HepG2 (cell line): Measurements from ENCODE around the gene UTRN. TPM values are rescaled to one million over a fixed set of nuclear protein-coding genes. Genes with fewer than 3 reads are reported as not detected.

Source experiments
- ATF3 ChIP-seq: sonication (generic); formaldehyde crosslinking; IDR thresholded peaks from 2 replicates; pipeline ENCODE4 v1.4.0; 2020; ENCODE audit warnings: missing genetic modification reagents
- CBX5 ChIP-seq: sonication (generic); formaldehyde crosslinking; IDR thresholded peaks from 2 replicates; pipeline ENCODE4 v1.4.0; 2020; ENCODE audit warnings: missing genetic modification reagents, borderline replicate concordance
- CEBPG ChIP-seq: IDR thresholded peaks from 2 replicates; pipeline ENCODE4 v1.6.1; 2016
- DBP ChIP-seq: sonication (generic); formaldehyde crosslinking; IDR thresholded peaks from 2 replicates; pipeline ENCODE4 v1.4.0; 2020; ENCODE audit warnings: missing genetic modification reagents; ENCODE audit errors: not compliant biosample characterization
- GLI4 ChIP-seq: sonication (generic); formaldehyde crosslinking; IDR thresholded peaks from 2 replicates; pipeline ENCODE4 v1.5.1; 2020; ENCODE audit warnings: missing genetic modification reagents, mild to moderate bottlenecking, moderate library complexity, borderline replicate concordance
- HNRNPL ChIP-seq: fragments of 200-400 bp; formaldehyde crosslinking; IDR thresholded peaks from 2 replicates; pipeline ENCODE4 v1.6.1; 2017; ENCODE audit warnings: mild to moderate bottlenecking, low read depth, low read length
- HOMEZ ChIP-seq: IDR thresholded peaks from 2 replicates; pipeline ENCODE4 v1.6.1; 2016; ENCODE audit warnings: low read depth
- KDM3A ChIP-seq: IDR thresholded peaks from 2 replicates; pipeline ENCODE4 v1.6.1; 2018; ENCODE audit warnings: low read depth, missing compliant biosample characterization
- MAZ ChIP-seq, 2 experiments: sonication (generic) in 1 of 2; formaldehyde crosslinking in 1 of 2; IDR thresholded peaks; 2 replicates each; pipeline versions ENCODE4 v1.5.0 to v1.6.1; 2012 to 2020; ENCODE audit warnings: low read depth in 2 of 2, mild to moderate bottlenecking in 2 of 2, borderline replicate concordance in 1 of 2, improper control_type of control experiment in 1 of 2, low read length in 1 of 2, missing genetic modification reagents in 1 of 2, moderate library complexity in 1 of 2
- NFYB ChIP-seq: sonication (generic); formaldehyde crosslinking; IDR thresholded peaks from 2 replicates; pipeline ENCODE4 v1.4.0; 2020; ENCODE audit warnings: missing genetic modification reagents
- PITX1 ChIP-seq: sonication (generic); formaldehyde crosslinking; IDR thresholded peaks from 2 replicates; pipeline ENCODE4 v1.5.1; 2020; ENCODE audit warnings: mild to moderate bottlenecking, missing genetic modification reagents
- SIN3B ChIP-seq: fragments of 150-350 bp; IDR thresholded peaks from 2 replicates; pipeline ENCODE4 v1.6.1; 2014; ENCODE audit warnings: low read length
- THAP8 ChIP-seq: sonication (generic); formaldehyde crosslinking; IDR thresholded peaks from 2 replicates; pipeline ENCODE4 v1.5.1; 2020; ENCODE audit warnings: missing genetic modification reagents, mild to moderate bottlenecking, borderline replicate concordance
- USF2 ChIP-seq, 2 experiments: sonication (generic) in 1 of 2; formaldehyde crosslinking in 1 of 2; IDR thresholded peaks; 2 replicates each; pipeline versions ENCODE4 v1.5.1 to v1.6.1; 2011 to 2020; ENCODE audit warnings: borderline replicate concordance in 1 of 2, low read depth in 1 of 2, low read length in 1 of 2, mild to moderate bottlenecking in 1 of 2, missing genetic modification reagents in 1 of 2, moderate library complexity in 1 of 2
- ZBTB38 ChIP-seq: sonication (generic); formaldehyde crosslinking; IDR thresholded peaks from 2 replicates; pipeline ENCODE4 v1.5.1; 2020; ENCODE audit warnings: mild to moderate bottlenecking, missing genetic modification reagents
- ZMYM4 ChIP-seq: sonication (generic); formaldehyde crosslinking; IDR thresholded peaks from 2 replicates; pipeline ENCODE4 v1.8.1; 2023; ENCODE audit warnings: mild to moderate bottlenecking, missing genetic modification reagents
- ZNF10 ChIP-seq: sonication (generic); formaldehyde crosslinking; IDR thresholded peaks from 2 replicates; pipeline ENCODE4 v1.4.0; 2020; ENCODE audit warnings: mild to moderate bottlenecking, low read depth, missing genetic modification reagents, borderline replicate concordance
- ZNF101 ChIP-seq: sonication (generic); formaldehyde crosslinking; IDR thresholded peaks from 2 replicates; pipeline ENCODE4 v1.4.0; 2020; ENCODE audit warnings: mild to moderate bottlenecking, low read depth, missing genetic modification reagents, borderline replicate concordance
- ZNF317 ChIP-seq: sonication (generic); formaldehyde crosslinking; IDR thresholded peaks from 2 replicates; pipeline ENCODE4 v1.5.0; 2020; ENCODE audit warnings: mild to moderate bottlenecking, missing genetic modification reagents
- ZNF451 ChIP-seq: sonication (generic); formaldehyde crosslinking; IDR thresholded peaks from 2 replicates; pipeline ENCODE4 v1.5.0; 2020; ENCODE audit warnings: mild to moderate bottlenecking, missing genetic modification reagents
- ZNF510 ChIP-seq: sonication (generic); formaldehyde crosslinking; IDR thresholded peaks from 2 replicates; pipeline ENCODE4 v1.4.0; 2020; ENCODE audit warnings: low read depth, mild to moderate bottlenecking, missing genetic modification reagents
- ZNF660 ChIP-seq: sonication (generic); formaldehyde crosslinking; IDR thresholded peaks from 2 replicates; pipeline ENCODE4 v1.5.1; 2020; ENCODE audit warnings: mild to moderate bottlenecking, low read depth, missing genetic modification reagents, borderline replicate concordance
- ZSCAN30 ChIP-seq: sonication (generic); formaldehyde crosslinking; IDR thresholded peaks from 2 replicates; pipeline ENCODE4 v1.5.0; 2020; ENCODE audit warnings: mild to moderate bottlenecking, missing genetic modification reagents
- polyA plus RNA-seq, 8 experiments: library from polyadenylated mRNA; depleted of rRNA in 3 of 8; stranded (reverse) in 7 of 8; unstranded in 1 of 8; fragments of >200 nt; fragmentation: Illumina TruSeq in 4 of 8; extraction: Trizol in 4 of 8; gene quantifications; 2 replicates each; pipeline versions ENCODE4 v1.2.1 to v1.2.3, GENCODE V29; 2011 to 2016; ENCODE audit warnings: low read depth in 4 of 8, missing spikeins in 1 of 8, mixed read lengths in 1 of 8; ENCODE audit not compliant: insufficient read depth in 1 of 8
- total RNA-seq, 5 experiments: library from RNA; depleted of rRNA; stranded (reverse); fragments of >200 nt; fragmentation: Illumina TruSeq; extraction: Trizol; gene quantifications; 2 replicates each; pipeline ENCODE4 v1.2.3, GENCODE V29; 2016; ENCODE audit warnings: low read depth in 1 of 5

UTRN gene
- total and polyA plus RNA-seq, 2 of the 13 experiments (the other 11 are each of a cell fraction or from before 2014, with no cell fraction given) = 102 to 116 TPM

GRCh38 chr6:144307880-144308279, 22.7 kb downstream of the UTRN start (continued):
- TF ChIP-seq USF2 (IDR thresholded peaks at IDR 0.05; ENCODE audit: low read depth, low read length) (no peak), USF2 (CRISPR knock-in tag; IDR thresholded peaks at IDR 0.05; ENCODE audit: borderline replicate concordance) (0 out of 2 replicates have a peak, but pooled peaks have one; percentile 21), ZNF10 (CRISPR knock-in tag) (no peak), ZNF101 (CRISPR knock-in tag) (no peak), ZNF451 (CRISPR knock-in tag) (no peak), PITX1 (CRISPR knock-in tag) (no peak), HNRNPL (no peak), ZBTB38 (0 out of 2 replicates have a peak, but pooled peaks have one; percentile 29), ZNF317 (CRISPR knock-in tag) (no peak), GLI4 (no peak), ATF3 (CRISPR knock-in tag) (0 out of 2 replicates have a peak, but pooled peaks have one; percentile 46), MAZ (IDR thresholded peaks at IDR 0.05; ENCODE audit: borderline replicate concordance, low read depth, low read length) (no peak), MAZ (CRISPR knock-in tag; IDR thresholded peaks at IDR 0.05; ENCODE audit: low read depth) (no peak), THAP8 (CRISPR knock-in tag) (no peak), CBX5 (no peak), ZSCAN30 (CRISPR knock-in tag) (no peak), CEBPG (CRISPR knock-in tag) (peak; percentile 85), DBP (CRISPR knock-in tag) (no peak), KDM3A (CRISPR knock-in tag) (no peak), ZMYM4 (CRISPR knock-in tag) (peak; percentile 14; the same call in 1 of the 2 replicates), ZNF660 (no peak), SIN3B (no peak), HOMEZ (CRISPR knock-in tag) (peak; percentile 45; the same call in 1 of the 2 replicates), NFYB (CRISPR knock-in tag) (no peak), ZNF510 (no peak)
